Stimulated activated CD4-positive, alpha-beta T cell treated with anti-CD3 and anti-CD28 coated beads, Interleukin-15, amount 100 ng/mL, for 1 hour (primary cell): Measurements from ENCODE around the gene SFMBT2.

Experiments
- DNase-seq, 2 donors: peaks; one replicate each; pipeline ENCODE4 v3.0.0-alpha.2; 2020; ENCODE audit warnings: low read depth in 1 of 2, low spot score in 1 of 2

Gene SFMBT2

GRCh38 chr10:7426349-7426748 is 15.5 kb upstream of the SFMBT2 start:
- DNase-seq: no peak

- no peak for DNase-seq
Observed at GRCh38 chr10:7425691-7426090, 14.9 kb upstream of the SFMBT2 start.

GRCh38 chr10:7424919-7425318 is 14.1 kb upstream of the SFMBT2 start:
- no peak for DNase-seq

GRCh38 chr10:7424315-7424714 is 13.5 kb upstream of the SFMBT2 start:
- no peak for DNase-seq

GRCh38 chr10:7423521-7423920 is 12.7 kb upstream of the SFMBT2 start:
- DNase-seq: no peak

GRCh38 chr10:7421526-7421925 is 10.7 kb upstream of the SFMBT2 start:
- no peak for DNase-seq

- DNase-seq: no peak
Observed at GRCh38 chr10:7419998-7420397, 9.2 kb upstream of the SFMBT2 start.

- no peak for DNase-seq
Observed at GRCh38 chr10:7417807-7418206, 7.0 kb upstream of the SFMBT2 start.

GRCh38 chr10:7417103-7417623 is 6.3 kb upstream of the SFMBT2 start:
- DNase-seq: no peak

GRCh38 chr10:7414766-7415165 is 3.9 kb upstream of the SFMBT2 start:
- DNase-seq: no peak

- DNase-seq: no peak
Observed at GRCh38 chr10:7412928-7413282, 2.1 kb upstream of the SFMBT2 start.

- DNase-seq: no peak
Observed at GRCh38 chr10:7412237-7412927, 1.5 kb upstream of the SFMBT2 start.

- peak in 1 of 2 donors; percentile 8 for DNase-seq
Observed at GRCh38 chr10:7411671-7412128, 866 bp upstream of the SFMBT2 start.

GRCh38 chr10:7410301-7410861 is 453 bp downstream of the SFMBT2 start:
- DNase-seq: no peak

- no peak for DNase-seq
Observed at GRCh38 chr10:7409732-7410168, 1.1 kb downstream of the SFMBT2 start.

- DNase-seq: peak in 1 of 2 donors; percentile 28
Observed at GRCh38 chr10:7409045-7409731, 1.6 kb downstream of the SFMBT2 start.

GRCh38 chr10:7408291-7409044 is 2.4 kb downstream of the SFMBT2 start:
- peak in 1 of 2 donors; percentile 17 for DNase-seq

- DNase-seq: peak in 1 of 2 donors; percentile 13
Observed at GRCh38 chr10:7407368-7408290, 3.2 kb downstream of the SFMBT2 start.

- no peak for DNase-seq
Observed at GRCh38 chr10:7406712-7407333, 4.0 kb downstream of the SFMBT2 start.

GRCh38 chr10:7405637-7406036 is 5.2 kb downstream of the SFMBT2 start:
- DNase-seq: no peak
